HG02759 (cell line): Measurements from ENCODE around the gene KLHL10.
"Not testable (repeated sequence)": the region's sequence is repeated elsewhere in the genome, so short reads cannot be mapped to it uniquely, and the experiment has no call there.

Experiments used
- ATAC-seq: cut with Tn5 transposase; IDR thresholded peaks from one replicate; pipeline ENCODE4 v1.9.1; 2021; ENCODE audit warnings: mild to moderate bottlenecking, moderate library complexity; ENCODE audit not compliant: unreplicated experiment

The KLHL10 gene

GRCh38 chr17:41813152-41813680, 24.4 kb upstream of the KLHL10 start:
- ATAC-seq: no peak

- ATAC-seq: no peak
These were observed 23.9 kb upstream of the KLHL10 start for GRCh38 chr17:41813699-41814124.

- no peak for ATAC-seq
These were observed 23.4 kb upstream of the KLHL10 start for GRCh38 chr17:41814195-41814594.

GRCh38 chr17:41816637-41817320, 20.8 kb upstream of the KLHL10 start:
- no peak for ATAC-seq

- ATAC-seq: no peak
These were observed 19.6 kb upstream of the KLHL10 start for GRCh38 chr17:41818024-41818423.

GRCh38 chr17:41821776-41822175, 15.8 kb upstream of the KLHL10 start:
- ATAC-seq: no peak

GRCh38 chr17:41822216-41823140, 15.1 kb upstream of the KLHL10 start:
- no peak for ATAC-seq

GRCh38 chr17:41823141-41823524, 14.5 kb upstream of the KLHL10 start:
- ATAC-seq: no peak

- ATAC-seq: no peak
These were observed 14.0 kb upstream of the KLHL10 start for GRCh38 chr17:41823580-41823979.

- ATAC-seq: no peak
These were observed 13.5 kb upstream of the KLHL10 start for GRCh38 chr17:41824086-41824485.

- ATAC-seq: no peak
These were observed 12.3 kb upstream of the KLHL10 start for GRCh38 chr17:41825175-41825845.

- not testable (repeated sequence) for ATAC-seq
These were observed 7.7 kb upstream of the KLHL10 start for GRCh38 chr17:41829961-41830360.

GRCh38 chr17:41835214-41835799, 2.3 kb upstream of the KLHL10 start:
- peak; percentile 19 for ATAC-seq

GRCh38 chr17:41835800-41836549, 1.6 kb upstream of the KLHL10 start, which contains the start of gene NT5C3B:
Gene NT5C3B, minus strand, starts transcription at chr17:41836232. Its CDS starts 39 bp downstream, at chr17:41836193.
- ATAC-seq: peak; percentile 78

GRCh38 chr17:41836550-41837196, 952 bp upstream of the KLHL10 start:
- ATAC-seq: no peak

GRCh38 chr17:41839448-41839847, 1.8 kb downstream of the KLHL10 start:
- ATAC-seq: not testable (repeated sequence)

- ATAC-seq: not testable (repeated sequence)
These were observed 3.2 kb downstream of the KLHL10 start for GRCh38 chr17:41840781-41841180.

GRCh38 chr17:41844971-41845370, 7.3 kb downstream of the KLHL10 start:
- no peak for ATAC-seq

- ATAC-seq: no peak
These were observed 11.2 kb downstream of the KLHL10 start for GRCh38 chr17:41848788-41849187.
